ENCODE measurements around the gene TMEM269. TPM values are rescaled to one million over a fixed set of nuclear protein-coding genes. Genes with fewer than 3 reads are reported as not detected.

Gene TMEM269
- total RNA-seq, 2 experiments from 2014 or later = 0.15 to 0.33 TPM

DNA sequence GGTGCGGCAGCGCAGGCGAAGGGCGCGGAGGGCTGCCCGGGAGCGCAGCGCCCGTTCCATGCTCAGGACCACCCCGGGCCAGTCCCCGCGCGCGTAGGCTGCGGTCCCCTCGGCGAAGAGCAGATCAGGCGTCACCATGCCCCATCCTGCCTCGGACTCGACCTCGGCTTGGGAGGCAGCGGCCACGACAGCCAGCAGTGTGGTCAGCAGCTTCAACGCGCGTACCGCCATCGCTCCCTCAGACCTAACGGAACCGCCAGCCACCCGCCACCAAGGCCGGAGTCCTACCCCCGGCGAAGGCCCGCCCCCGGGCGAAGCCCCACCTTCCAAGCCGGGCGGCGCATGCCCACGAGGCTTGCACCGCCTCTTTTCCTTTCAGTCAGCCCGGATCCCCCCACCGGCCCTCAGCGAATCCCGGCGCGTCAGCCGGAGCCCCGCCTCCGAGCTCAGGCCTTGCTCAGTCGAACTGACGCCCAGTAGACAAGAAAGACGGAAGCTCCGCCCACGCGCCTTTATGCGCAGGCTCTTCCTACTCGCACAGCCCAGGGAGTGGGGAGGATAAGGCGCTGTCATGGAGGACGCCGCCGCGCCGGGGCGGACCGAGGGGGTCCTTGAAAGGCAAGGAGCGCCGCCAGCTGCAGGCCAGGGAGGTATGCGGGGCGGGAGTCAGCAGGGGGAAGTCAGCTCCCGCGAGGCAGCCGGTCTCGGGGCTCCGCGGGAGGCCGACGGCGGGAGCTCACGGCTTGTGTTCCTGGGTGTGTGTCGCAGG, 17.9 kb upstream of the TMEM269 start, which contains the start of the genes C1orf50 and P3H1:
Gene C1orf50 (plus strand): TSS at position 509 of the 769 bp plus-strand sequence. CDS start 63 bp downstream, at position 572.
Gene P3H1 (minus strand): TSS at position 288 of the 769 bp plus-strand sequence. CDS start 57 bp downstream, at position 231.
- POLR2A ChIA-PET = interaction anchor here (0.8 to 3.2 kb wide), 25 partner anchors 9 to 601 kb away, joined by 3 to 32 read pairs (median 4); partner anchors contain the start of genes CCDC30, CFAP57, EBNA1BP2 and ELOVL1
- H3K36me3 Mint-ChIP-seq = peaks cover 8% of the 10 kb centered on the region
- no peaks in the 10 kb centered on the region for H3K9me3 Mint-ChIP-seq
- peak; percentile 100 for DNase-seq
- peak within 1 kb of the TSS; percentile 78 for H3K27ac Mint-ChIP-seq
- peaks cover 31% of the 10 kb centered on the region for H3K4me1 Mint-ChIP-seq (ENCODE audit: low read depth)
- H3K27me3 Mint-ChIP-seq = no peaks in the 10 kb centered on the region
- H3K4me3 Mint-ChIP-seq = no peak within 1 kb of the TSS
- intact Hi-C loops (cut with micrococcal nuclease) = loop anchor here (1.0 to 5.0 kb wide), 8 partner anchors 50 to 406 kb away; partner anchors contain the start of genes CFAP57, EBNA1BP2, ERMAP and PPCS
- CTCF ChIA-PET = interaction anchor here (0.6 to 3.8 kb wide), 15 partner anchors 10 to 849 kb away, joined by 3 to 29 read pairs (median 5); partner anchors contain the start of genes CFAP57, EBNA1BP2, ERMAP and HIVEP3

DNA sequence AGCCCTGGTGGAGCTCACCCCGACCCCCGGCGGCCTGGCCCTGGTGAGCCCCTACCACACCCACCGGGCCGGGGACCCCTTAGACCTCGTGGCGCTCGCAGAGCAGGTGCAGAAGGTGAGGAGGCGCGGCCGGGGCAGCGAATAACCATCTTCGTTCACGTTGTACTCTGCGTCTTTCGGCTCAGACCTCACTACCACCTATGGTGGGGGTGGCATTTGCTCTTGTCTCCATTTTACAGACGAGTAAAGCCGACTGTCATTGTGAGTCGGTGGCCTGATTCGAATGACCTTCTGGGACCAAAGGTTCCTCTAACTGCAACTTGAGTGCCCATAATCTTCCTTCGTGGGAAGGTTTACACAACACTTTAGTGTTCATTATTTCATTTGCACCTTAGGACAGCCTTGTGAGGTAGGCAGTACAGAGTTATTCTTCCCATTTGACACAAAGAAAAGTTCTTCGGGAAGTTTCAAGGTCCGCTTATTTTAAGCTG, 17.2 kb upstream of the TMEM269 start:
- peaks cover 36% of the 10 kb centered on the region for H3K4me1 Mint-ChIP-seq (ENCODE audit: low read depth)
- DNase-seq = no peak
- H3K27me3 Mint-ChIP-seq = no peaks in the 10 kb centered on the region
- H3K9me3 Mint-ChIP-seq = no peaks in the 10 kb centered on the region
- H3K36me3 Mint-ChIP-seq = peaks cover 12% of the 10 kb centered on the region
- no peak overlapping the region for H3K4me3 Mint-ChIP-seq
- CTCF ChIA-PET = interaction anchor here (0.6 to 3.8 kb wide), 11 partner anchors 10 to 405 kb away, joined by 3 to 29 read pairs (median 7); partner anchors contain the start of genes CFAP57, EBNA1BP2, ERMAP and SVBP
- peak overlapping the region; percentile 78 for H3K27ac Mint-ChIP-seq
- POLR2A ChIA-PET = interaction anchor here (0.9 to 3.2 kb wide), 19 partner anchors 9 to 601 kb away, joined by 3 to 32 read pairs (median 4); partner anchors contain the start of genes CCDC30, ELOVL1, ERMAP and PPIH
- intact Hi-C loops (cut with micrococcal nuclease) = loop anchor here (1.0 to 5.0 kb wide), 8 partner anchors 50 to 405 kb away; partner anchors contain the start of genes CFAP57, EBNA1BP2, ERMAP and PPCS

DNA sequence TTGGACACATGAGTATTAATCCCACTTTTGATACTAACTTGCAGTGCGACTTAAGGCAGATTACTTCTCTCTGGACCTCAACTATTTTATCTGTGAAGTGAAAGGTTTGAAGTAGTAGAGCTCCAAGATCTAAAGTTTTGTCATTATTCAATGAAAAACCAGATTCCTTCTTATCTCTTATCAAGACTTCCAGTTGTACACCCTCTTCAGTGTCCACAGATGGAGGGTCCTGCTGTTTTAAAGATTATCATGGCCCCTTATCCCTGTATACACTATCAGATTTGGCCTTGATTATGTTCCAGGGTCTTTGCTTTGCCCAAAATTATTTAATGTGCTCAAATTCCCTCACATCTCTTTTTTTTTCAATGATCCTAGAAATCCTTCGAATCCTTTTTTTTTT, 16.6 kb upstream of the TMEM269 start:
- Mint-ChIP-seq H3K9me3 (no peaks in the 10 kb centered on the region), H3K4me1 (ENCODE audit: low read depth) (peaks cover 40% of the 10 kb centered on the region), H3K27ac (no peak overlapping the region), H3K4me3 (no peak overlapping the region), H3K27me3 (no peaks in the 10 kb centered on the region), H3K36me3 (peaks cover 12% of the 10 kb centered on the region)
- ChIA-PET POLR2A (interaction anchor here (2.8 to 3.2 kb wide), 2 partner anchors 79 to 86 kb away, joined by 29 to 32 read pairs; partner anchors contain the start of genes YBX1 and ZNF691), CTCF (interaction anchor here (0.9 to 2.0 kb wide), 2 partner anchors 10 to 305 kb away, joined by 5 to 7 read pairs; no protein-coding TSS in a partner anchor)
- no peak for DNase-seq
- intact Hi-C loops (cut with micrococcal nuclease) = loop anchor here (5.0 kb wide), 2 partner anchors 154 to 311 kb away; partner anchors contain the start of genes PPCS and ZMYND12

DNA sequence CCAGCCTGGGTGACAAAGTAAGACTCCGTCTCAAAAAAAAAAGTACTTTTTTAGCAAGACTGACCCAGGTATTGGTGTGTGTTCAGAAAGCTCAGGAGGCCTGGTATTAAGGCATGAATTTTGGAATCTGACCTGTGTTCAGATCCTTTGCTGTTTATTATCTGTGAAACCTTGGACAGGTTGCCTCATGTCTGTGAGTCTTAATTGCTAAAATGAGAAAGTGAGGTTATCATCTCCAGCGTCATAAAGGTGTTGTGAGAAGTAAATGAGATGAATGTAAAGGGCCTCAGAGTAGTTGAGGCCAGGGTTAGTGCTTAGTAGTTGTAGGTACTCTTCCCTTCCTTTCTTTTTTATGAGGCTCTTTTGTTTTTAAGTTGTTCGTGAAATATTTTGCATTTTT, 15.0 kb upstream of the TMEM269 start:
- H3K27ac Mint-ChIP-seq = no peak overlapping the region
- intact Hi-C loops (cut with micrococcal nuclease) = loop anchor here (5.0 kb wide), 2 partner anchors 152 to 313 kb away; partner anchors contain the start of genes PPCS and ZMYND12
- no peaks in the 10 kb centered on the region for H3K27me3 Mint-ChIP-seq
- peaks cover 47% of the 10 kb centered on the region for H3K4me1 Mint-ChIP-seq (ENCODE audit: low read depth)
- H3K9me3 Mint-ChIP-seq = no peaks in the 10 kb centered on the region
- ChIA-PET CTCF (interaction anchor here (1.2 to 2.0 kb wide), 3 partner anchors 8 to 303 kb away, joined by 3 to 7 read pairs (median 6); partner anchors contain the start of gene ZNF691), POLR2A (no interaction called here)
- peaks cover 20% of the 10 kb centered on the region for H3K36me3 Mint-ChIP-seq
- no peak overlapping the region for H3K4me3 Mint-ChIP-seq
- DNase-seq = no peak

DNA sequence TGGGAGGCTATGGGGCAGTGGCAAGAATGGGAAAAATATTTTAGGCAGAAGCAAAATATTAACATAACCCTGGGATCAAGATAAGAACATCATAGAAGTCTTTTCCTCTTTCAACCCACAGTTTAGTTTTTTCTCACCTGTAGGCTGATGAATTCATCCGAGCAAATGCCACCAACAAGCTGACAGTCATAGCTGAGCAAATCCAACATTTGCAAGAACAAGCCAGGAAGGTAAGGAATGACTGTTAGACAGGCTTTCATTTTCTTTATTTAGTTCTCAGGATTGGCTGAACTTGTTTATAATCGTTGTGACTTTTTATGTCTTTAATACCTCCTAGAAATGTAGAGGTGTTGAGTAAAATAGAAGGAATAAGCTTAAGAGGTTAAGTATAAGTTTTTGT, 11.4 kb upstream of the TMEM269 start:
- Mint-ChIP-seq H3K36me3 (peaks cover 40% of the 10 kb centered on the region), H3K9me3 (no peaks in the 10 kb centered on the region), H3K27ac (peak overlapping the region; percentile 47), H3K27me3 (no peaks in the 10 kb centered on the region), H3K4me1 (ENCODE audit: low read depth) (peaks cover 46% of the 10 kb centered on the region), H3K4me3 (no peak overlapping the region)
- ChIA-PET POLR2A (interaction anchor here (2.3 kb wide), 1 partner anchor 91 kb away, joined by 7 read pairs; the partner anchor contains the start of gene YBX1), CTCF (interaction anchor here (0.6 to 1.5 kb wide), 5 partner anchors 7 to 300 kb away, joined by 3 to 7 read pairs (median 4); no protein-coding TSS in a partner anchor)
- no peak for DNase-seq
- intact Hi-C loops (cut with micrococcal nuclease) = no loop called here

DNA sequence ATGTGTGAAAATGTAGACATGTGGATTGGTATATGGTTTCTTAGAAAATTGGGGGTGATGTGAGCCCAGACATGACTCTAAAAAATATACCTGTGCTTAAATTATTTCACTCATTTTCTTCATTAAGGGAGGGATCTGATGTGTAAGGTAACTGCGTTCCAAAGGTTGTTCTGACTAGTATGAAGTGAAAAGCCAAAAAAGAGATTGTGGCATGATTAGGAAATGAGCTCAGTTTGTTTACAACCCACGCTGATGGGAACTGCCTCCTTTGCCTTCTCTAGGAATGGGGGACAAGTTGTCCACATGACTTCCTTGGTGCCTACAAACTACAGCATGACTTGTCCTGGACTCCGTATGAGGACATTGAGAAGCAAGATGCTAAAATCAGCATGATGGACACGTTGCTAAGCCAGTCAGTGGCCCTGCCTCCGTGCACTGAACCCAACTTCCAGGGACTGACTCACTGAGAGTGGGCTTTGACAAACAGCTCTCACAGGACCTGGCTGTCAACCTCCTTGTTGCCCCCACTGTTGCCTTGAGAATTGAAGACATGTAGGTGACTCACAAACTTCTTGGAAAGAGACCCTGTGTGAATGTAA, 9.8 kb upstream of the TMEM269 start:
- CTCF ChIA-PET = no interaction called here
- Mint-ChIP-seq H3K9me3 (no peaks in the 10 kb centered on the region), H3K36me3 (peaks cover 40% of the 10 kb centered on the region), H3K4me3 (no peak overlapping the region), H3K27ac (peak overlapping the region; percentile 42), H3K27me3 (no peaks in the 10 kb centered on the region), H3K4me1 (ENCODE audit: low read depth) (peaks cover 33% of the 10 kb centered on the region)
- POLR2A ChIA-PET = no interaction called here
- intact Hi-C loops (cut with micrococcal nuclease) = no loop called here
- no peak for DNase-seq

DNA sequence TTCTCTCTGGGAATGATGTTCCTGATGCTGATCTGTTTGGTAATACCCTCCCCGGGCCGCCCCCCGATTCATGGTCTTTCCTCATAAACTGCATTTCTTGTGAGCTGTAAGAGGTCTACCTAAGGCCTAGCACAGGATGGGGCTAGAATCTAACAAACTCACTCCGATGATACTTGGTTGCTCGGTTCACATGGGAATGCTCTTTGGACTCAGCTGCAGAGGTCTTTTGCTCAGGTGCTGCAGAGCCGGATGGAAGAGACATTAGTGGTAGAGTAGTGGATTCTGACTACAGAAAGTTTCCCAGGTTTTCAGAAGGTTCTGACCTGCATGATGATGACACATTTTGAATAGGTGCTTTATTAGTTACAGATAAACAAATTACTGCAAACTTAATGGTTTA, 8.3 kb upstream of the TMEM269 start:
- peaks cover 42% of the 10 kb centered on the region for H3K36me3 Mint-ChIP-seq
- intact Hi-C loops (cut with micrococcal nuclease) = no loop called here

DNA sequence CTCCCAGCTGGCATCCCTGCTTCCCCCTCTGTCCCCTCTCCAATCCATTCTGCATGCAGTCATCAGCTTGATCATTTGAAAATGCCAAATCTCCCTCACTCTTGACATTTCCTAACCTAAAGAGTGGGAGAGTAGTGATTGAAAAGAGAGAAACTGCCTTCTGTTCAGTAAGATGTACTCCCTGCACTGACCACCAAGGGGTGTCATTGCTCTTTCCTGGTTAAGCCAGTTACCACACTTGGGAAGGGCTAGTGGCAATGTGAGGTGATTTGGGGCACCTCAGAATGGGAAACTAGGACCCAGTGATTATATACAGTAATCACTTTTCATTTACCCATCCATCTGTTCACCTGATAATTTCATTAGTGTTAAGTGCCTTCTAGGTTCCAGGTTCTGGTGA, 6.9 kb upstream of the TMEM269 start:
- intact Hi-C loops (cut with micrococcal nuclease) = loop anchor here (1.0 kb wide), 1 partner anchor 295 kb away; no protein-coding TSS in a partner anchor
- H3K4me3 Mint-ChIP-seq = no peak overlapping the region
- no peaks in the 10 kb centered on the region for H3K27me3 Mint-ChIP-seq
- H3K36me3 Mint-ChIP-seq = peaks cover 41% of the 10 kb centered on the region
- DNase-seq = peak; percentile 41
- H3K27ac Mint-ChIP-seq = no peak overlapping the region
- POLR2A ChIA-PET = no interaction called here
- no peaks in the 10 kb centered on the region for H3K9me3 Mint-ChIP-seq
- peaks cover 20% of the 10 kb centered on the region for H3K4me1 Mint-ChIP-seq (ENCODE audit: low read depth)
- CTCF ChIA-PET = interaction anchor here (0.8 to 3.9 kb wide), 14 partner anchors 8 to 295 kb away, joined by 3 to 55 read pairs (median 6); partner anchors contain the start of genes C1orf50, P3H1, SVBP and ZNF691

More for the DNA sequence above, 8.3 kb upstream of the TMEM269 start:
- DNase-seq = no peak
- no peak overlapping the region for H3K4me3 Mint-ChIP-seq
- H3K27ac Mint-ChIP-seq = no peak overlapping the region
- ChIA-PET CTCF (interaction anchor here (0.9 to 3.9 kb wide), 7 partner anchors 10 to 297 kb away, joined by 4 to 55 read pairs (median 21); partner anchors contain the start of genes C1orf50, P3H1, SVBP and ZNF691), POLR2A (interaction anchor here (1.0 kb wide), 1 partner anchor 9 kb away, joined by 3 read pairs; the partner anchor contains the start of genes C1orf50 and P3H1)
- H3K4me1 Mint-ChIP-seq (ENCODE audit: low read depth) = peaks cover 27% of the 10 kb centered on the region
- no peaks in the 10 kb centered on the region for H3K9me3 Mint-ChIP-seq
- no peaks in the 10 kb centered on the region for H3K27me3 Mint-ChIP-seq

DNA sequence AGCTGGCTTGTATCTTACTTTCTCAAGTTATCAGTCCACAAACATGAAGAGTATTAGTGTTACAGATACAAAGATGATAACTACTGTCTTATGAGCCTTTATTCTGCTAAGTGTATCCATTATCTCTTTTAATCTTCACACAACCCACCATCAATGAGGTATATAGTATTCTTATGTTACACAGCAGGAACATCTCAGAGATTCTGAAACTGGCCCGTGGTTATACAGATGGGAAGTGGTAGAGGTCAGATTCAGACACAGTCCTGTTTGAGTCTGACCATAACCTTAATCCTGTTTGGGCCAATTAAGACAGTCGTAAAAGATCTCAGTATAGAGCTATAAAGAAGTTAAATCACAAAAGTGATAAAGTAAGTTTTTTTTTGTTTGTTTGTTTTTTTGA, 5.1 kb upstream of the TMEM269 start:
- Mint-ChIP-seq H3K9me3 (no peaks in the 10 kb centered on the region), H3K27ac (no peak overlapping the region), H3K36me3 (peaks cover 33% of the 10 kb centered on the region), H3K4me1 (ENCODE audit: low read depth) (peaks cover 9% of the 10 kb centered on the region), H3K4me3 (no peak overlapping the region), H3K27me3 (no peaks in the 10 kb centered on the region)
- POLR2A ChIA-PET = interaction anchor here (0.6 to 1.9 kb wide), 3 partner anchors 13 to 713 kb away, joined by 3 to 7 read pairs (median 3); partner anchors contain the start of genes C1orf50 and P3H1
- CTCF ChIA-PET = interaction anchor here (1.0 to 3.9 kb wide), 6 partner anchors 13 to 293 kb away, joined by 3 to 27 read pairs (median 10); partner anchors contain the start of genes C1orf50 and P3H1
- DNase-seq = no peak
- intact Hi-C loops (cut with micrococcal nuclease) = no loop called here

DNA sequence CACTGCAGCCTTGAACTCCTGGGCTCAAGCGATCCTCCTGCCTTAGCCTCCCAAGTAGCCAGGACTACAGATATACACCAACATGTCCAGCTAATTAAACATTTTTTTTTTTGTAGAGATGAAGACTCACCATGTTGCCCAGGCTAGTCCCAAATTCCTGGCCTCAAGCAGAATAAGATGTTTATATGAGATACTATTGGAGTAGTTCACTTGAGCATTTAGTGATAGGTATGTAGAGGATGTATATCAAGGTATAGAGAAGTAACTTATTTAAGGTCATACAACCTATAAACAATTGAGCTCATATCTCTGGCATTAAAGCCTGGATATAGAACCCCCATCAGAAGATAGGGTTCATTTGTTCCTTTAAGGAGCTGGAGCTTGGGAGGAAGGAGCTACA, 4.6 kb upstream of the TMEM269 start:
- no peaks in the 10 kb centered on the region for H3K27me3 Mint-ChIP-seq
- H3K27ac Mint-ChIP-seq = no peak overlapping the region
- no peak for DNase-seq
- ChIA-PET CTCF (interaction anchor here (1.0 to 2.4 kb wide), 4 partner anchors 41 to 293 kb away, joined by 3 to 16 read pairs (median 4); no protein-coding TSS in a partner anchor), POLR2A (interaction anchor here (0.7 to 1.9 kb wide), 2 partner anchors 13 to 86 kb away, joined by 3 to 7 read pairs; partner anchors contain the start of genes C1orf50 and P3H1)
- peaks cover 28% of the 10 kb centered on the region for H3K36me3 Mint-ChIP-seq
- intact Hi-C loops (cut with micrococcal nuclease) = no loop called here
- peaks cover 5% of the 10 kb centered on the region for H3K4me1 Mint-ChIP-seq (ENCODE audit: low read depth)
- H3K9me3 Mint-ChIP-seq = no peaks in the 10 kb centered on the region
- H3K4me3 Mint-ChIP-seq = no peak overlapping the region

DNA sequence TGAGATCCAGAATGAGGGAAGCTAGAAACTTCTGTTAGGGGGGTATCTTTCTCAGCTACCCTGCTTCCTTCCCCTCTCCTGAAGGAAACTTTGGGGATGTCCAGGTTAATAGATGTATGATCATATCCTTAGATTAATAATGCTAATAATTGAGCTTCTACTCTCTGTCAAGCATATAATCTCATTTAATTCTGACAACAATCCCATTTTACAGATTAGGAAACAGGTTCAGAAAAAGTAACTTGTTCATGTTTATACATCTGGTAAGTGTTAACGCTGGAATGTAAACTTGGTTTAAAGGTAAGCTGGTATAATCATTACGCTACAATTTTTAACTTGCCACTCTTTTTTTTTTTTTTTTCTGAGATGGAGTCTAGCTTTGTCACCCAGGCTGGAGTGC, 1.7 kb upstream of the TMEM269 start:
- H3K27ac Mint-ChIP-seq = no peak overlapping the region
- no peaks in the 10 kb centered on the region for H3K9me3 Mint-ChIP-seq
- no peak for DNase-seq
- peaks cover 13% of the 10 kb centered on the region for H3K36me3 Mint-ChIP-seq
- CTCF ChIA-PET = interaction anchor here (0.8 to 1.6 kb wide), 2 partner anchors 17 to 38 kb away, joined by 3 to 5 read pairs; partner anchors contain the start of genes C1orf50 and P3H1
- intact Hi-C loops (cut with micrococcal nuclease) = no loop called here
- no peaks in the 10 kb centered on the region for H3K27me3 Mint-ChIP-seq
- H3K4me3 Mint-ChIP-seq = no peak overlapping the region
- peaks cover 12% of the 10 kb centered on the region for H3K4me1 Mint-ChIP-seq (ENCODE audit: low read depth)
- POLR2A ChIA-PET = interaction anchor here (0.6 to 0.9 kb wide), 3 partner anchors 16 to 869 kb away, joined by 3 read pairs; partner anchors contain the start of genes C1orf50 and P3H1
